HFF-Myc (cell line): ENCODE measurements around the gene SLC37A1.

Experiments
- DNase-seq: peaks from one replicate; pipeline ENCODE4 v3.0.0-alpha.2; 2011; ENCODE audit warnings: low read depth; ENCODE audit errors: extremely low read depth
- H3K4me3 ChIP-seq: replicated peaks from 2 replicates; pipeline ENCODE4 v1.5.1; 2011; ENCODE audit warnings: low read depth, mild to moderate bottlenecking, control low read depth, low read length
- CTCF ChIP-seq: IDR thresholded peaks from 2 replicates; pipeline ENCODE4 v1.5.1; 2012; ENCODE audit warnings: mild to moderate bottlenecking, low read depth, low read length, control low read depth; ENCODE audit errors: missing control alignments

SLC37A1 gene

GRCh38 chr21:42541618-42542017 lies 28.0 kb downstream of the SLC37A1 start:
- no peak for TF ChIP-seq CTCF
- no peak for DNase-seq

GRCh38 chr21:42542196-42542595 lies 28.5 kb downstream of the SLC37A1 start:
- no peak for DNase-seq
- no peak for TF ChIP-seq CTCF
- H3K4me3 ChIP-seq, result no peak overlapping the region

More at GRCh38 chr21:42541618-42542017, 28.0 kb downstream of the SLC37A1 start:
- no peak overlapping the region for H3K4me3 ChIP-seq

- no peak for TF ChIP-seq CTCF
- no peak overlapping the region for H3K4me3 ChIP-seq
- DNase-seq, result no peak
Measured at GRCh38 chr21:42542596-42542995, 28.9 kb downstream of the SLC37A1 start.

GRCh38 chr21:42543106-42543847 lies 29.6 kb downstream of the SLC37A1 start:
- DNase-seq, result no peak
- no peak overlapping the region for H3K4me3 ChIP-seq
- TF ChIP-seq CTCF, result no peak

GRCh38 chr21:42544544-42544943 lies 30.9 kb downstream of the SLC37A1 start:
- TF ChIP-seq CTCF, result no peak
- no peak for DNase-seq

GRCh38 chr21:42545317-42545716 lies 31.7 kb downstream of the SLC37A1 start:
- H3K4me3 ChIP-seq, result no peak overlapping the region
- TF ChIP-seq CTCF, result no peak
- DNase-seq, result no peak

More at GRCh38 chr21:42544544-42544943, 30.9 kb downstream of the SLC37A1 start:
- no peak overlapping the region for H3K4me3 ChIP-seq

- DNase-seq, result no peak
- no peak for TF ChIP-seq CTCF
- H3K4me3 ChIP-seq, result no peak overlapping the region
Measured at GRCh38 chr21:42545745-42546144, 32.1 kb downstream of the SLC37A1 start.
